Measurements from ENCODE around the gene ATRN.

The ATRN gene

GRCh38 chr20:3660262-3661059 lies 189.6 kb downstream of the ATRN start:
- no peak for DNase-seq

DNA sequence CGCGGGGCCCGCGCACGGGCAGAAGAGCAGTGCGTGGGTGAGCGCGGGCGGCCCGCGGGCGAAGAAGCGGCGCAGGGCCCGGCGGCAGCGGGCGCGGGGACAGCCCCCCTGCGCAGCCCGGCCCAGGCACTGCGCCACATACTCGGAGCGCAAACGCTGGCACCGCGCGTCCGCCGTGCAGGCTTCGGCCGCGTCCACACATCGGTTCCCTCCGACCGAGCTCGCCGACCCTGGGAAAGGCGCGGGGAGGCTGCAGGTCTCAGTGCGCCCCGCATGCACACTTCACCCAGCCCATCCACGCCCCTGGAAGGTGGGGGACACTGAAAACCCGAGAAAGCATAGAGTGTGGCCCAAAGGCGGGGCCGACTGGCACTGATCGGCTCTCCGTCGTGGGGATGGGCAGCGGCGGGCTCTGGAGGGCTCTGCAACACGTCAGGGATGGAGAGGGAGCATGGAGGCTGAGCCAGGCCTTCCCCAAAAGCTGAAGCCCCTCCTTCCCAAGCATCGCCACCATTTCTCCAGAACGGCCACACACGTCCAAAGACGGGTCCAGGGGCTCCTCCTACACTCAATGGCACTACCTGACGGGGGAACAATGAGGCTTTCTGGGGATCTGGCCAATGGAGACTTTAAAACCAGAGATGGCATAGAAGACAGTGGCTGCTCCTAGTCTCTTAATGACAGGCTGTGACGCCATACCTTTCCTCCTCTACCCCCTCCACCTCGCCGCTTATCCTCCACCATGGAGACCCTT lies 190.4 kb downstream of the ATRN start:
- no peak for DNase-seq

DNA sequence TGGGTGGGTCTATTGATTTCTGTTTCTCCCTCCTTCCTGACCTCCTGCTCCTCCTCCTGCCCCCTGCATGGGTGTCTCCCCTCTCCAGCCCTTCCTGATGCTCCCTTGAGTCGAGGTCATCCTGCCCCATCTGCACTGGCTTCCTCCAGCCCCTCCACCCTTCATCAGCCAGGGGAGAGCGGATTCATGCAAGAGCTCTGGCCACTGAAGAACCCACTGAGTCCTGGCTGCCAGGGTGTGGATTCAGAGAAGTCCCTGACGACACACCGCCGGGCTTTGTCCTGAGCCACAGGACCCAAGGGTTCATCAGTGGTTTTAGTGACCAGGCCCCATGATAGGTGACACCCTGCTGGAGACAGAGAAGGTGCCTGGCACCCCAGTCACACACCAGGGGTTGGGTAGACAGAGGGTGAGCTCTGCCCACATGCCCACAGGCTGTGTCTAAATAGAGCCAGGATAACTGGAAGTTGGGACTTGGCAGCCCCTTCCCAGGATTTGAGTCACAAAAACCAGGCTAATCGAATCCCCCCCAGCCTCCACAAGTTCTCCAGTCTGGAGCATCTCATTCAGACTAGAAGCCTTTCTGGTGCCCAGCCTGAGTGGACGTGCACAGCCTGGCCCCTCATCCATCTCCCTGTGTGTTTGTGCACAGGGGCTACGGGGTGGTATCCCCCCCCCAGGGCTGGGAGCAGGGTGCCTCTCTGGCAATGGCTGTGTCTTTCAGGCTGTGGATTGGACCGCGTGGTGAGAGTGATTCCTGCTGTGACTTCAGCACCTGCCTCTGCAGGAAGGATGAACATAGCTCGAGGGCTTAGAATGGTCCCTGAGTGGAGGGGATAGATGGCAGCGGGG lies 191.2 kb downstream of the ATRN start:
- no peak for DNase-seq

DNA sequence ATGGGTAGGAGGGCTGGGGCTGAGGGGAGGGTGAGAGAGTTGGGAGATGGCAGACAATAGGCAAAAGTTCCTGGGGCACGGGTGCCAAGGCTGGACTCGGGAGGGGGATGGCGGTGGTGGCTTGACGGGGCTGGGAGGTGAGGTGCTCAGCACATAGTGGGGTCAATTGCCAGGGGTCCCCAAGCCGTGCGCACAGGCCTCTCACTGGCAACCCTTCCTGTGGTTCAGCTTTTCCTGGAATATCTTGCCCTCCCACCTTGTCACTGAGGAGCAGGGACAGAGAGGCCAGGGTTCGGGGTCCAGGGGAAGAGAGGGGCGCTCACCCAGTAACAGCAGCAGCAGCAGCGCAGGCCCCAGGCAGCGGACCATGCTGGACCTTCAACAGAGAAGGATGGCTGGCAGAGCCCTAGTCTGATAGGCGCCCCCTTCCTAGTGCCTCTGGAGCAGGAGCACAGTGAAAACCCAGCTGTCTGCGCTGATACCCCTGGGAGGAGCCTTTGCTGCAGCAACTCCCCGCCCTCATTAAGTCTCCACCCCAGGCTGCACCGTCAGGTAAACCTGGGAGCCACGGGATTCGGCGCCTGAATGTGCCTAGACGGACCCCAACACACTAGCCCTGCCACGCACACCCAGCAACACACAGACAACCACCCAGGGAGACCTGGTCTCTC lies 192.3 kb downstream of the ATRN start, which contains the start of gene GFRA4:
TSS of gene GFRA4 (minus strand) at position 369 of the 671 bp plus-strand sequence. CDS start at position 369, 0 bp downstream.
- DNase-seq: no peak

DNA sequence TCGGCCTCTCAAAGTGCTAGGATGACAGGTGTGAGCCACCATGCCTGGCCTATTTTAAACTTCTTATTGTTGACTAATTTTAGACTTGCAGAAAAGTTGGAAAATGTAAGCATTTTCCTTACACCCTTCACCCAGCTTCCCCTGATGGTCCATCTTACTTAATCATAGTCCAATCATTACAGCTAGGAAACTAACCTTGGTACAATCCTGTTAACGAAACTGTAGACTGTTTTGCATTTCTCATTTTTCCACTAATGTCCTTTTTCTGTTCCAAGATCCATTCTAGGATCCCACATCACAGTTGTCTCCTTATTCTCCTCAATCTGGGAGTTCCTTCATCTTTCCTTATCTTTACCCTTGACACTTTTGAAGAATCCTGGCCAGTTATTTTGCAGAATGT lies 193.0 kb downstream of the ATRN start:
- no peak for DNase-seq

DNA sequence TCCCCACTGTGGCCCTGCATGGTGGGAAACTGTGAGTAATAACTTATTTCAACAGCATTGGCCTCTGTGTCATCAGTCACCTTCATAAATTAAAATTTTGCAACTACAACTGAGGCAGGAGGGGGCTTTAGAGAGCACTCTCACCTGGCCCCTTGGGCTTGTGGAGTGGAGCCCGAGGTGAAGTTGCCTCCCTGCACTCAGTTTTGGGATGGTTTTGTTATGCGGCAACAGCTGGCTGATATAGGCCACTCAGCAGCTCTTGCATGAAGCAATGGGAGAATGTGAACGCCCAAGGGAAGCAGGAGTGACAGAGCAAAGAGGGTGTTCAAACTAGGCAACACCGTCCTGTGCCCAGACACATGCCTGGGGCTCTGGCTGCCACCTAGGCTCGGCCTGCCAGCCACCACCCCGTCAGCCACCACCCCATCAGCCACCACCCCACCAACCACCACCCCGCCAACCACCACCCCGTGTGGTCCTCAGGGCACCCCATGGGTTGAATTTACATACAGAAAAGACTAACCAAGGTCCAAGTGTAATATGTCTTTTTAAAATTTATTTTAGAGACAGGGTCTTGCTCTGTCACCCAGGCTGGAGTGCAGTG lies 196.7 kb downstream of the ATRN start:
- DNase-seq: no peak

DNA sequence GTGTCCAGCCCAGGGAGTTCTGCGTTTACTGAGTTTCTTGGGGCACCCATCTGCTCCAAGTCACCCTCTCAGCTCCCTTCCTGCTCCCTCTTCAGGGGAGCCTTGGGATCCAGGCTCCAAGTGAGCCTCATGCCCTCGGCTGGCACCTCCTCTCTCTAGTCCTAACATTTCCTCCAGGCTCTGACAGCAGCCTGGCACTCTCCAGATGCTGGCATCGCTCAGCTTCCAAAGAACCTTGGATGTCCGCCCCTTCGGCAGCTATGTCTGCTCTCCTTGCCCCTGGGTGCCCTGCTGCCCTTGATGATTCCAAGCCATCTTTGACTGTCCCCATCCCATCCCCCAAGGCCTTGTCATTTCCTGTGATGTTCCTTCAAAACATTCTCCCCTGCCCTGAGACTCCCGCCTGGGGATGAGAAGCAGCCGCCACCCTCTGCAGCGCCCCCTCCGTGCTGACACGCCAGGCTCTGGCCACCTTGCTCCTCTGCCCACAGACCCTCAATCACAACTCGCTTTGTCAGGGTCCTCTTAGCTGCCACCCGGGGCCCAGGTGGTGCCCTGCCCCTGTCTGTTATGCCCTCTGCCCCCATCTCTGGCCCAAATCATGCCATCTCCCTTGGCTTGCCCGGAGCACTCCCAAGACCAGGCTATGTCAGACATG lies 199.0 kb downstream of the ATRN start:
- no peak for DNase-seq

GRCh38 chr20:3670511-3670910 lies 199.7 kb downstream of the ATRN start:
- no peak for DNase-seq

DNA sequence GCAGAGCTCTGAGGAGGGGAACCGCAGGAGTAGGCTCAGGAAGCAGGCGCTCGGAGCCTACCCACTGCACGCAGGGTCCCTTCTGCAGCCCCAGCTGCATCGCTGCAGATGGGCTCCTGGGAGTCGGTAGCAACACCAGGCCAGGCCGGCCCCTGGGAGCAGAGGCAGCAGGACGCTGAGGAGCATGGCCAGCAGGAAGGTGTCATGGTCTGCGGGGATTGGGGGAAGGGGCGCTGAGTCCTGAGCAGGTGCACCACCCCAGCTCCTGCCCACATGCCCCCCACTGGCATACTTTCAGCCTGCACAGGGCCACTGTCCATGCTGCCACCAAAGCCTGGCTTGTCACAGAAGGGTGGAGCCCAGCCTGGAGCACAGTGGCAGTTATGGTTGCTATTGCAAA lies 200.1 kb downstream of the ATRN start:
- no peak for DNase-seq

- no peak for DNase-seq
These were observed 201.2 kb downstream of the ATRN start for GRCh38 chr20:3671986-3672546.

DNA sequence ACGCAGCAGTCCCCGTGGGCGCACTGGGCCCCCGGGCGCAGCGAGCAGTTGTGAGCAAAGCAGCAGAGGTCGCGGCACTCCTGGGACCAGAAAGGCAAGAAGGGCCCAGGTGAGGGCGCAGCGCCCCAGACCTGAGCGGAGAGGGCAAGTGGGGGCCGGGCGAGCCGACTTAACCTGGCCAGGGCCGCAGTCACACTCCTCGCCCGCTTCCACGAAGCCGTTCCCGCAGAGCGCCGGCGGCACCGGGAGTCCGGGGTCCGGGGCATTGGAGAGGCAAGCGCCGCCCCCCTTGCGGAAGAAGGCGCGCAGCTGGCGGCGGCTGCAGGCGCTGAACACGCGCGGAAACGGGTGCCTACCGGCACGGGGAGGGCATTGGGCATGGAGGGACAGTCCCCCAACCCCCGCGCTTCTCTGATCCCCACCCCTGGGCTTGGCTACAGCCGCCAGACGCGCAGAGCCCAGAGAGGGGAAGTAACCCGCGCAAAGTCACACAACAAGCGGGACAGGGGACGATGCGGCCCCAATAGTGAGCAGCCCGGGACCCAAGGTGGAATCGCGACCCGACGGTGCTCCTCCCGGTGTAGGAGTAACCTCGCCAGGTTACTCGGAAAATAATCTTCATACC lies 201.8 kb downstream of the ATRN start:
- DNase-seq: no peak

DNA sequence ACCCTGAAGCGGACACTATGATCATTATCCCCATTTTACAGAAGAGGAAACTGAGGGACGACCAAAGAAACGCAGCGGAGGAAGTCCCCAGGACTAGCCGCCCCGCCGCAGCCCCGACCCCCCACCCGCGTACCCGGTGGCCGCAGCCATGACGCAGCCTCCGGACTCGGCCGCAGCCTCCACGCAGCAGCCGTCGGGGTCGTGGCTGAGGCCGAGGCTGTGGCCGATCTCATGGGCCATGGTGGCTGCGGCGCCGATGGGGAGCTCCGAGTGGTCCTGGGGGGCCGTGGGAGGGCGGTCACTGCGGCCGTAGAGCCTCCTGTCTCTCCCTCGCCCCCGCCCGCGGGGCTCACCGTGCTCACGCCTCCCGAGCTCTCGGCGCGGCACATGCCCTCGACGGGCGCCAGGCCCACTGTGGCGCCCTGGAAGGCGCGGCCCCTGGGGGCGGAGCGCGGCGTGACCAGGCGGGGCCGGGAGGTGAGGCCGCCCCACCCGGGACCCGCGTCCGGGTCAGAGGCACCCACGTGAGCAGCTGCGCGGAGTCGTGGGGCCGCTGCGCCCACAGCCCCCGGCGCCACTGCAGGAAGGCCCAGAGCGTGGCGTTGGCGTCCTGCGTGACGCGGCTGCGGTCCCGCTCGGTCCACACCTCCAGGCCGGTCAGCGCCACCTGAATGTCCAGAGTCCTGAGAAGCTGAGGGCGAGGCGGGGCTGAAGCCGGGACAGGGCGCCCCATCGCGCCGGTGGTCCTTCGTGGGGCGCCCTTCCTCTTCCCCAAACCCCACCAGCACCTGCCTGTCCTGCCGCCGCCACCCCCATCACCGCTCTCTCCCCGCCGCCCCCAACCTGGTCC lies 202.6 kb downstream of the ATRN start:
- DNase-seq: no peak

- no peak for DNase-seq
These were observed 203.6 kb downstream of the ATRN start for GRCh38 chr20:3674447-3674846.

GRCh38 chr20:3674995-3675900 lies 204.4 kb downstream of the ATRN start:
- DNase-seq: no peak

- DNase-seq: no peak
These were observed 206.9 kb downstream of the ATRN start for GRCh38 chr20:3677733-3678132.

- no peak for DNase-seq
These were observed 207.4 kb downstream of the ATRN start for GRCh38 chr20:3678198-3678597.

- DNase-seq: no peak
These were observed 208.3 kb downstream of the ATRN start for GRCh38 chr20:3678856-3679720.
